Hippocampal formation (tissue), 2 donors: ENCODE measurements around the gene IL1RAPL1.
"Not testable (repeated sequence)": the region's sequence is repeated elsewhere in the genome, so short reads cannot be mapped to it uniquely, and the experiment has no call there.

Source experiments
- DNase-seq, 2 donors: peaks; one replicate each; lab custom pipeline; 2025; lab: John Stamatoyannopoulos, UW

Gene IL1RAPL1

GRCh38 chrX:29274517-29274916 lies 687.3 kb downstream of the IL1RAPL1 start:
- DNase-seq, result no peak

GRCh38 chrX:29275928-29276327 lies 688.7 kb downstream of the IL1RAPL1 start:
- DNase-seq, result no peak

- no peak for DNase-seq
These were observed 694.0 kb downstream of the IL1RAPL1 start for GRCh38 chrX:29281078-29281742.

GRCh38 chrX:29285664-29286063 lies 698.4 kb downstream of the IL1RAPL1 start:
- DNase-seq, result no peak

GRCh38 chrX:29295987-29296680 lies 708.9 kb downstream of the IL1RAPL1 start:
- no peak for DNase-seq

- no peak for DNase-seq
These were observed 710.0 kb downstream of the IL1RAPL1 start for GRCh38 chrX:29297171-29297800.

GRCh38 chrX:29299684-29300083 lies 712.4 kb downstream of the IL1RAPL1 start:
- DNase-seq, result no peak

- DNase-seq, result no peak
These were observed 721.5 kb downstream of the IL1RAPL1 start for GRCh38 chrX:29308726-29309125.

- DNase-seq, result no peak
These were observed 728.7 kb downstream of the IL1RAPL1 start for GRCh38 chrX:29315931-29316330.

- DNase-seq, result no peak
These were observed 730.8 kb downstream of the IL1RAPL1 start for GRCh38 chrX:29318012-29318411.

GRCh38 chrX:29332429-29332828 lies 745.2 kb downstream of the IL1RAPL1 start:
- not testable (repeated sequence) for DNase-seq

- not testable (repeated sequence) for DNase-seq
These were observed 745.8 kb downstream of the IL1RAPL1 start for GRCh38 chrX:29333091-29333490.

- DNase-seq, result no peak
These were observed 761.0 kb downstream of the IL1RAPL1 start for GRCh38 chrX:29348288-29348687.

- DNase-seq, result no peak
These were observed 772.0 kb downstream of the IL1RAPL1 start for GRCh38 chrX:29359276-29359675.

GRCh38 chrX:29374765-29375164 lies 787.5 kb downstream of the IL1RAPL1 start:
- DNase-seq, result not testable (repeated sequence)

GRCh38 chrX:29376584-29376983 lies 789.3 kb downstream of the IL1RAPL1 start:
- DNase-seq, result no peak

- no peak for DNase-seq
These were observed 795.6 kb downstream of the IL1RAPL1 start for GRCh38 chrX:29382811-29383210.

- DNase-seq, result no peak
These were observed 801.3 kb downstream of the IL1RAPL1 start for GRCh38 chrX:29388509-29388908.

GRCh38 chrX:29397506-29397905 lies 810.3 kb downstream of the IL1RAPL1 start:
- DNase-seq, result no peak

- DNase-seq, result no peak
These were observed 820.1 kb downstream of the IL1RAPL1 start for GRCh38 chrX:29407357-29407756.

- no peak for DNase-seq
These were observed 832.7 kb downstream of the IL1RAPL1 start for GRCh38 chrX:29419774-29420553.

- no peak for DNase-seq
These were observed 834.8 kb downstream of the IL1RAPL1 start for GRCh38 chrX:29422034-29422433.
